Esophagus muscularis mucosa (tissue), 4 donors: Measurements from ENCODE around the gene SLC9A5.

Experiments
- EP300 ChIP-seq: sonication (generic); formaldehyde crosslinking; IDR thresholded peaks from one replicate; pipeline ENCODE4 v1.6.1; 2017; ENCODE audit warnings: antibody characterized with exemption
- POLR2A ChIP-seq: fragments of 450-650 bp; IDR thresholded peaks from one replicate; pipeline ENCODE4 v1.6.1; 2017; ENCODE audit warnings: antibody characterized with exemption, moderate library complexity, mild to moderate bottlenecking, low read depth
- POLR2AphosphoS5 ChIP-seq, 2 donors: sonication (generic); formaldehyde crosslinking; IDR thresholded peaks; one replicate each; pipeline ENCODE4 v1.6.1; 2017; ENCODE audit warnings: antibody characterized with exemption in 2 of 2
- TF ChIP-seq, protein P1 (sequence below), 3 experiments: fragments of 200-600 bp in 2 of 3; fragments of 450-650 bp in 1 of 3; sonication (generic) in 2 of 3; IDR thresholded peaks; one replicate each; pipeline ENCODE4 v1.5.1; 2017 to 2019; ENCODE audit warnings: antibody characterized with exemption in 3 of 3, mild to moderate bottlenecking in 2 of 3, moderate library complexity in 1 of 3

DNA sequence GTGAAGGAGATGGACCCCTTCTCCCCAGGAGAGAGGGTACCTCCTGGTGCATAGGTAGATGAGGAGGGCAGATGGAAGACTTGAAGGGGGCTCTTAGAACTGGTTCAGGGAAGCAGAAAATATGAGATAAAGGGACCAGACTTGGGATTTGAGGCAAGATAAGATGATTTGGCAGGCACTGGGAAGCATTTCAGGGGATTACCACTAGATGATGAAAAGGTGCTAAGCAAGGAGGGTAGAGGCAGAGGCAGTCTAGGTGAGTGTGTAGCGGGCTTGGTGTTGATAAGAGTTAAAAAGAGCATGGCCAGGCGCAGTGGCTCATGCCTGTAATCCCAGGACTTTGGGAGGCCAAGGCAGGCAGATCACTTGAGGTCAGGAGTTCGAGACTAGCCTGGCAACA is 14.4 kb downstream of the SLC9A5 start:
- TF ChIP-seq, protein P1, sequence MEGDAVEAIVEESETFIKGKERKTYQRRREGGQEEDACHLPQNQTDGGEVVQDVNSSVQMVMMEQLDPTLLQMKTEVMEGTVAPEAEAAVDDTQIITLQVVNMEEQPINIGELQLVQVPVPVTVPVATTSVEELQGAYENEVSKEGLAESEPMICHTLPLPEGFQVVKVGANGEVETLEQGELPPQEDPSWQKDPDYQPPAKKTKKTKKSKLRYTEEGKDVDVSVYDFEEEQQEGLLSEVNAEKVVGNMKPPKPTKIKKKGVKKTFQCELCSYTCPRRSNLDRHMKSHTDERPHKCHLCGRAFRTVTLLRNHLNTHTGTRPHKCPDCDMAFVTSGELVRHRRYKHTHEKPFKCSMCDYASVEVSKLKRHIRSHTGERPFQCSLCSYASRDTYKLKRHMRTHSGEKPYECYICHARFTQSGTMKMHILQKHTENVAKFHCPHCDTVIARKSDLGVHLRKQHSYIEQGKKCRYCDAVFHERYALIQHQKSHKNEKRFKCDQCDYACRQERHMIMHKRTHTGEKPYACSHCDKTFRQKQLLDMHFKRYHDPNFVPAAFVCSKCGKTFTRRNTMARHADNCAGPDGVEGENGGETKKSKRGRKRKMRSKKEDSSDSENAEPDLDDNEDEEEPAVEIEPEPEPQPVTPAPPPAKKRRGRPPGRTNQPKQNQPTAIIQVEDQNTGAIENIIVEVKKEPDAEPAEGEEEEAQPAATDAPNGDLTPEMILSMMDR (IDR thresholded peaks at IDR 0.05) = no peak
- TF ChIP-seq POLR2AphosphoS5 (IDR thresholded peaks at IDR 0.05) (no peak), POLR2A (no peak), EP300 (no peak)
